Skin epidermis (tissue), 12 donors: Measurements from ENCODE around the gene GLIS1.

ENCODE experiments used
- H3K27ac ChIP-seq, 21 experiments: fragments of 200-600 bp; sonication (generic) in 11 of 21; one replicate each; pipeline ENCODE4 v1.5.0; 2020; ENCODE audit warnings: mild to moderate bottlenecking in 3 of 21, inconsistent platforms in 2 of 21, moderate library complexity in 2 of 21
- H3K4me3 ChIP-seq, 7 experiments: fragments of 200-600 bp; sonication (generic) in 2 of 7; one replicate each; pipeline ENCODE4 v1.5.0; 2020; ENCODE audit warnings: inconsistent platforms in 2 of 7, mild to moderate bottlenecking in 2 of 7, moderate library complexity in 1 of 7

Gene GLIS1

GRCh38 chr1:53629101-53629691 lies 109.8 kb downstream of the GLIS1 start:
- Histone ChIP-seq H3K4me3 (no peak overlapping the region), H3K27ac (no peak overlapping the region)

DNA sequence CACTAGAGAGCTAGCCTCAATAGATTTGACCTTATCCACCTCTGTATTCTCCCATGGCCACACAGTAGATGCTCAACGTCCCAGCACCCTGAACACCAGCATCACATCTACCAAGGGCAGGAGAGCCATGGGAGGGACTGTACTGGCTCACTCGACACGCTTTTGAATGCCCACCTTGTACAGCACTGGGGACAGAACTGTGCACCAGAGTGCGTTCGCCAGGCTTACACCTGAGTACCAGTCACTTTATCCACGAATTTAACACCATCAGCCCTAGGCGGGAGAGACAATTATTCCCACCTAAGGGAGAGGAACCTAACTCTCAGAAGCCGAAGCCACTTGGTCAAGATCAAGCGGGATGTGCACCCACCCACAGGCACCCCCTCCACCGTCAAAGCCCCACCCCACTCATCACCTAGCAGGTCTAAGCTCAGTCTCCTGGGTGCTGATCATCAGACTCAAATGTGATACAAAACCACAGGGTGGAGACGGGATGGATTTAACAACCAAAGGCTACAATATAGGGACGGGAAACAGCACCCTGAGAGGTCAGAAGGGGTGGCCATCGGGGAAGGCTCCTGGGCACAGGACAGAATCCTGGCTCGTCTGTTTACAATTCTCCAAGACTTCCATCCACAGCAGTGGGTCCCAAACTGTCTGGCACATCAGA lies 110.5 kb downstream of the GLIS1 start:
- Histone ChIP-seq H3K4me3 (no peak overlapping the region), H3K27ac (no peak overlapping the region)

GRCh38 chr1:53627666-53628065 lies 111.3 kb downstream of the GLIS1 start:
- H3K27ac ChIP-seq = no peak overlapping the region
- H3K4me3 ChIP-seq = no peak overlapping the region

GRCh38 chr1:53627031-53627430 lies 111.9 kb downstream of the GLIS1 start:
- Histone ChIP-seq H3K27ac (no peak overlapping the region), H3K4me3 (no peak overlapping the region)

GRCh38 chr1:53626616-53627015 lies 112.3 kb downstream of the GLIS1 start:
- Histone ChIP-seq H3K4me3 (no peak overlapping the region), H3K27ac (no peak overlapping the region)

DNA sequence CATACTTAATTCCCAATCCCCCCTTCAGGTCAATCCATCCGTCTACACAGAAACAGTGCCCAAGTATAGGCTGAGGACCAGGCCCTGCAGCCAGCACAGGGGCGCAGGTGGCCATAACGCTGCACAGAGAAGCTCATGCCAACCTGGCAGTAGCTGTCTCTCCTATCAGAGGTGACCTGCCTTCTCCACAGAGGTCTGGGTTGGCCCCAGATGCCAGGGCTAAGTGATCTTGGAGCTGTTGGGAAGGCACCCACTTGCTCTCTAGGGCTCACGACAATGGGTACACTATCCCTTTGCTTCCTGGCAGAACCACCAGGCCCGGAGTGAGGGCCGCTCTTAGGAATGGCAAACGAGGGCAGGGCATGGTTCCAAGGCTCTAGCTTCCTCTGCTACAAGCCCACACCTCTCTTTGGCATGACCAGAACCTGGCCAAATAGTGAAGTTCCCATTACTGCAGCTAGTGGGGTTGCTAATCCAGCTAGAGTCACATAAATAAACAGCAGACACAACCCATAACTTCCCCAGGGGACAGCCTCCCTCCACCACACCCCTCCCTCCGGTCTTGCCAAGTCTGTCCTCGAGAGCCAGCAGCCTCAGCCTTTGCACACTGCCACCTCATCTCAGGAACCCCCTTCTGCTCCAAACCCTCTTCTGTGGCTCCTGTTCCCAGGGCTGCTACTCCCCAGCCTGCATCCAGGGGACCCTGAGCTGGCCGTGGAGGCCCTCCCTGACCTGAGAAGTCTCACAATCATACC lies 113.0 kb downstream of the GLIS1 start:
- H3K27ac ChIP-seq = peak overlapping the region in 3 of 21 experiments; percentile 5 to 51 (median 44)
- H3K4me3 ChIP-seq = no peak overlapping the region

GRCh38 chr1:53625049-53625448 lies 113.9 kb downstream of the GLIS1 start:
- H3K4me3 ChIP-seq = no peak overlapping the region
- peak overlapping the region in 2 of 21 experiments; percentile 5 to 51 for H3K27ac ChIP-seq

- Histone ChIP-seq H3K4me3 (no peak overlapping the region), H3K27ac (no peak overlapping the region)
These were observed 116.4 kb downstream of the GLIS1 start for GRCh38 chr1:53622531-53622930.

DNA sequence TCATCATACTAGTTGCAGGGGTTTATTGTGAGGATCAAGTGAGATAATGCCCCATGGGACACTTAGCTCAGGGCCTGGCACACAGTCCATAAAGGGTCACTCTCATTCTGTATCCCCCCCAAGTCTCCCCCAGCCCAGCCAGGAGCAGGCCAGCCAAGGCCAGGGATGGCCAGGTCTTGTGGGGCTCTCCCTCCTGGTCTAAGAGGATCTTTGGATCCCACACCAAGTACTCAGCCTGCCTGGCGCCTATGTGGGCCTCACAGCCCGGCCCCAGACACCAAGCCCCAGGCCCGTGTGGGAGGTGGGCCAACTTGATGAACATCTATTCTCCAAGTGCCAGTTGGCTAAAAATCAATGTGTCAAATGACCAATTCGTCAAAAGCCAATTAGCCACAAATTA lies 117.8 kb downstream of the GLIS1 start:
- H3K27ac ChIP-seq = no peak overlapping the region

GRCh38 chr1:53620061-53620855 lies 118.7 kb downstream of the GLIS1 start:
- H3K4me3 ChIP-seq = no peak overlapping the region
- no peak overlapping the region for H3K27ac ChIP-seq

More for the DNA sequence above, 117.8 kb downstream of the GLIS1 start:
- H3K4me3 ChIP-seq = no peak overlapping the region

DNA sequence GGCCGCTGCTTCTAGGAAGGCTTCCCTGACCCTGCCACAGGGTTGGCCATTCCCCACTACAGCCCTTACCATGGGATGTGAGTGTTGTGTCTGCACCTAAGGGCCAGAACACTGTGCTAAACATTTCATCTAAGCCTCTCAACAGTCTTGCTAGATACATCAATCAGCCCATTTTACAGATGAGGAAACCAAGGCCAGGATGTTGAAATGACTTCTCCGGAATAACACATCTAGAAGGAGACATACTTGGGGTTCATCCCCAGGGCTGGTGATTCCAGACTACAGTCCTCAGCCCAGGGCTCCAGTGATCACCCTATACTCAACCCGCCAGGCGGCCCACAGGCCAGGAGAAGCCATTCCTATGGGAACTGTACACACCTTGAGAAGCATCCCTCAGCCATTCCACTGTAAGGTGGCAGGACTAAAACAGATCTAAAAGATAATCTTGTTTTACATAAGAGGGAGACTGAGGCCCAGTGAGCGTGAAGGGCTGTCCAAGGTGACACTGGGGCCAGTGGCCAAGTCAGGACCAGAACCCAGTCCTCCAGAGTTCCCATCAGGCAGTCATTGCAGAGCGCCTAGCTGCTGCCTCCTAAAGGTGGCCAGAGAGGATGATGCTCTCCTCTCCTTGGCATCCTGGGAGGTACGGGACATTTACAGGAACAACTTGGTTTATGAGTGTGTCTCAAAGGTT lies 119.5 kb downstream of the GLIS1 start:
- H3K4me3 ChIP-seq = no peak overlapping the region

GRCh38 chr1:53618500-53619366 lies 120.2 kb downstream of the GLIS1 start:
- no peak overlapping the region for H3K4me3 ChIP-seq
- H3K27ac ChIP-seq = no peak overlapping the region

More for the DNA sequence above, 119.5 kb downstream of the GLIS1 start:
- no peak overlapping the region for H3K27ac ChIP-seq

GRCh38 chr1:53617851-53618499 lies 121.0 kb downstream of the GLIS1 start:
- Histone ChIP-seq H3K27ac (peak overlapping the region in 1 of 21 experiments; percentile 61), H3K4me3 (no peak overlapping the region)

GRCh38 chr1:53617382-53617781 lies 121.6 kb downstream of the GLIS1 start:
- Histone ChIP-seq H3K4me3 (no peak overlapping the region), H3K27ac (peak overlapping the region in 2 of 21 experiments; percentile 39 to 74)

- Histone ChIP-seq H3K4me3 (no peak overlapping the region), H3K27ac (peak overlapping the region in 4 of 21 experiments; percentile 6 to 74 (median 35))
These were observed 122.0 kb downstream of the GLIS1 start for GRCh38 chr1:53616927-53617326.

DNA sequence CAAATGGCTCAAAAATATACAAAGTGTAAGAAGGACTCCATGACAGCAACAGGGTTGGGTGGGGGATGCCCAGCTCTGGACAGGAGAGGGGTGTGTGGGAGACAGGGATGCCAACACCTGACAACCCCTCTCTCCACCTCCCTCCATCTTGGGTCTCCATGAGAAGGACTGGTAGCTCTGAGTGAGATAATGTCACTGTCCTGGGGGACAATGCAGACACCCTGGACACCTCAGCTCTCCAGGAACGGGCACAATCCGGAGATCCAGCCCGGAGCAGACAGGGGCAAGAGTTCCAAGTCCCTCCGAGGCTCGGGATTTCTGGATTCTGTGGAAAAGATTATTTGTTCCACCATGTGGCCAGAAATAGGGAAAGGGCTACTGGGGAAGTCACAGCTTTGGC lies 122.5 kb downstream of the GLIS1 start:
- no peak overlapping the region for H3K4me3 ChIP-seq
- peak overlapping the region in 5 of 21 experiments; percentile 6 to 74 (median 31) for H3K27ac ChIP-seq

DNA sequence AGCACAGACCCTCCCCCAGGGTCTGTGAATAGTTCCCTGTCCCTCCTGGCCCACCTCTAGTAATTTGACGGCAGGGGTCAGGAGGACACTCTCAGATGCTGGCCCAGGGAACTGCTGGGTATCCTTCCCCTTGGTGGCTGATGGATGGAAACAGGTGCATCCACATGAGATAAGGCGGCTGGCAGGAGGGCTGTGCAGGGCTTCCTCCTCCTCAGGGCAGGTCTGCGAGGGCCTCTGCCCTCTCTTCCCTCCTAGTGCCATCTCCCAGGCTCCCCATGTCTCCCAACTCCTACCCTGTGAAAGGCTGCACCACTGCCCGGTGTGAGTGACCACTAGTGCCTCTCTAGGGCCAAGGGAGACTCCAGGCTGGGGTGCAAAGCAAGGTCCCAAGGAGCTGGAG lies 123.9 kb downstream of the GLIS1 start:
- peak overlapping the region in 1 of 21 experiments; percentile 49 for H3K27ac ChIP-seq
- no peak overlapping the region for H3K4me3 ChIP-seq
